PC-3 (cell line): Measurements from ENCODE around the gene NACC2.

Experiments
- CTCF ChIP-seq: fragments of 300-600 bp; sonication (generic); conservative IDR thresholded peaks from 2 replicates; pipeline ENCODE4 v1.5.1; 2017; ENCODE audit warnings: antibody characterized with exemption, low read depth, mild to moderate bottlenecking, low read length
- EZH2 ChIP-seq: fragments of 300-600 bp; sonication (generic); IDR thresholded peaks from one replicate; pipeline ENCODE4 v1.6.1; 2017; ENCODE audit warnings: antibody characterized with exemption, mild to moderate bottlenecking, low read length; ENCODE audit not compliant: unreplicated experiment
- EZH2phosphoT487 ChIP-seq: fragments of 300-600 bp; sonication (generic); IDR thresholded peaks from 2 replicates; pipeline ENCODE4 v1.6.1; 2018; ENCODE audit warnings: mild to moderate bottlenecking, antibody characterized with exemption, low read length, borderline replicate concordance

- no peak for TF ChIP-seq EZH2
- no peak for TF ChIP-seq CTCF
- TF ChIP-seq EZH2phosphoT487, result no peak
Observed at GRCh38 chr9:136047076-136047774, 47.9 kb downstream of the NACC2 start.
